ENCODE measurements around the gene SPATA12.

SPATA12 gene

GRCh38 chr3:57048728-57049127 is 11.7 kb upstream of the SPATA12 start:
- no peak overlapping the region for H3K4me3 ChIP-seq (ENCODE audit: low read depth, low read length)
- DNase-seq (ENCODE audit: low read depth), result no peak
- TF ChIP-seq CTCF (IDR thresholded peaks at IDR 0.05; ENCODE audit: low read depth, low read length, missing control alignments), result no peak

- no peak for TF ChIP-seq CTCF (IDR thresholded peaks at IDR 0.05; ENCODE audit: low read depth, low read length, missing control alignments)
- H3K4me3 ChIP-seq (ENCODE audit: low read depth, low read length), result no peak overlapping the region
- no peak for DNase-seq (ENCODE audit: low read depth)
Measured at GRCh38 chr3:57052662-57053061, 7.8 kb upstream of the SPATA12 start.

- DNase-seq (ENCODE audit: low read depth), result no peak
Measured at GRCh38 chr3:57053122-57053521, 7.3 kb upstream of the SPATA12 start.

GRCh38 chr3:57057351-57057750 is 3.1 kb upstream of the SPATA12 start:
- no peak overlapping the region for H3K4me3 ChIP-seq (ENCODE audit: low read depth, low read length)
- DNase-seq (ENCODE audit: low read depth), result no peak
- TF ChIP-seq CTCF (IDR thresholded peaks at IDR 0.05; ENCODE audit: low read depth, low read length, missing control alignments), result no peak

More at GRCh38 chr3:57053122-57053521, 7.3 kb upstream of the SPATA12 start:
- no peak for TF ChIP-seq CTCF (IDR thresholded peaks at IDR 0.05; ENCODE audit: low read depth, low read length, missing control alignments)
- no peak overlapping the region for H3K4me3 ChIP-seq (ENCODE audit: low read depth, low read length)

- no peak overlapping the region for H3K4me3 ChIP-seq (ENCODE audit: low read depth, low read length)
- no peak for DNase-seq (ENCODE audit: low read depth)
- TF ChIP-seq CTCF (IDR thresholded peaks at IDR 0.05; ENCODE audit: low read depth, low read length, missing control alignments), result no peak
Measured at GRCh38 chr3:57059411-57059810, 1.1 kb upstream of the SPATA12 start.

GRCh38 chr3:57061556-57061955 is 1.1 kb downstream of the SPATA12 start:
- DNase-seq (ENCODE audit: low read depth), result no peak
- no peak overlapping the region for H3K4me3 ChIP-seq (ENCODE audit: low read depth, low read length)
- TF ChIP-seq CTCF (IDR thresholded peaks at IDR 0.05; ENCODE audit: low read depth, low read length, missing control alignments), result no peak

- H3K4me3 ChIP-seq (ENCODE audit: low read depth, low read length), result no peak overlapping the region
- TF ChIP-seq CTCF (IDR thresholded peaks at IDR 0.05; ENCODE audit: low read depth, low read length, missing control alignments), result no peak
- DNase-seq (ENCODE audit: low read depth), result no peak
Measured at GRCh38 chr3:57062101-57062631, 1.7 kb downstream of the SPATA12 start.
